IPS DF 6.9 (cell line): ENCODE measurements around the gene KMO.

Source experiments
- DNase-seq: peaks from one replicate; pipeline ENCODE4 v3.0.0-alpha.2; 2013; ENCODE audit warnings: low read depth, low spot score
- H3K27ac ChIP-seq: one replicate; pipeline ENCODE4 v1.5.1; 2013; ENCODE audit warnings: low read length, control low read depth
- H3K27me3 ChIP-seq: 2 replicates; pipeline ENCODE4 v1.6.1; 2013; ENCODE audit warnings: mild to moderate bottlenecking, low read length; ENCODE audit not compliant: control insufficient read depth, insufficient read depth
- H3K36me3 ChIP-seq: 2 replicates; pipeline ENCODE4 v1.6.1; 2013; ENCODE audit warnings: low read length; ENCODE audit not compliant: control insufficient read depth, insufficient read depth
- H3K4me1 ChIP-seq: 2 replicates; pipeline ENCODE4 v1.6.1; 2013; ENCODE audit warnings: low read length; ENCODE audit not compliant: control insufficient read depth, insufficient read depth
- H3K4me3 ChIP-seq: 2 replicates; pipeline ENCODE4 v1.5.1; 2013; ENCODE audit warnings: mild to moderate bottlenecking, low read length
- H3K9me3 ChIP-seq: 2 replicates; pipeline ENCODE4 v1.6.1; 2013; ENCODE audit warnings: low read length, inconsistent platforms; ENCODE audit not compliant: control insufficient read depth, insufficient read depth
- WGBS: extraction: QIAGEN DNeasy Blood & Tissue Kit; methylation state at CpG from one replicate; pipeline ENCODE4 v1.1.7; 2013; ENCODE audit warnings: mixed read lengths, missing lambda C conversion rate; ENCODE audit not compliant: insufficient read length, insufficient coverage; 5-methylcytosine and 5-hydroxymethylcytosine counted together

KMO gene

DNA sequence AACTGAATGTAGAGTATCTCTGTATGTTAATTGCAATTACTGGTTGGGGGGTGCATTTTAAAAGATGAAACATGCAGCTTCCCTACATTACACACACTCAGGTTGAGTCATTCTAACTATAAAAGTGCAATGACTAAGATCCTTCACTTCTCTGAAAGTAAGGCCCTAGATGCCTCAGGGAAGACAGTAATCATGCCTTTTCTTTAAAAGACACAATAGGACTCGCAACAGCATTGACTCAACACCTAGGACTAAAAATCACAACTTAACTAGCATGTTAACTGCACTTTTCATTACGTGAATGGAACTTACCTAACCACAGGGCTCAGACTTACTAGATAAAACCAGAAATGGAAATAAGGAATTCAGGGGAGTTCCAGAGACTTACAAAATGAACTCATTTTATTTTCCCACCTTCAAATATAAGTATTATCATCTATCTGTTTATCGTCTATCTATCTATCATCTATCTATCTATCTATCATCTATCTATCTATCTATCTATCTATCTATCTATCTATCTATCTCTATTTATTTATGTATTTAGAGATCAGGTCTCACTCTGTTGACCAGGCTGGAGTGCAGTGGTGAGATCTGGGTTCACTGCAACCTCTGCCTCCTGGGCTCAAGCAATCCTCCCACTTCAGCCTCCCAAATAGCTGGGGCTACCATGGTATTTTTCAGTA lies 60.2 kb downstream of the KMO start:
- Histone ChIP-seq H3K4me3 (no peak overlapping the region), H3K36me3 (no peaks in the 10 kb centered on the region), H3K4me1 (no peaks in the 10 kb centered on the region), H3K27me3 (no peaks in the 10 kb centered on the region), H3K9me3 (no peaks in the 10 kb centered on the region), H3K27ac (no peak overlapping the region)
- WGBS, result 100% methylated on average over 1 of the region's 3 CpGs
- no peak for DNase-seq

DNA sequence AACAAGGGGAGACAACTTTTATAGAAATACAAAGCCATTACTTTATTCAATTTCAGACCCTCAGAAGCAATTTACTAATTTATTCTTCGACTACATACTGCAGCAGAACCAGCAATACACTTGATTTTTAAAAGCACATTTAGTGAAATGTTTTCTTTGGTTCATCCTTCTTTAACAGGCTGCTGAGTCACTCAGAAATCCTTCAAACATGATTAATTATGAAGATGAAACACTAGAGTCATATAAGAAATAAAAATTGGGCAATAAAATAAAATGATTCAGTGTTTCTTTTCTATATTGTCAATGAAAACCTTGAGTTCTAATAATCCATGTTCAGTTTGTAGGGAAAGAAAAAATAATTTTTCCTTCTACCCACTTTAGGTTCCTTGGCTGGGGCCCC lies 61.0 kb downstream of the KMO start:
- Histone ChIP-seq H3K4me3 (no peak overlapping the region), H3K4me1 (no peaks in the 10 kb centered on the region), H3K27ac (no peak overlapping the region), H3K27me3 (no peaks in the 10 kb centered on the region), H3K9me3 (no peaks in the 10 kb centered on the region), H3K36me3 (no peaks in the 10 kb centered on the region)
- no peak for DNase-seq
- WGBS, result no CpG with 5 or more reads among the region's 1 CpG

DNA sequence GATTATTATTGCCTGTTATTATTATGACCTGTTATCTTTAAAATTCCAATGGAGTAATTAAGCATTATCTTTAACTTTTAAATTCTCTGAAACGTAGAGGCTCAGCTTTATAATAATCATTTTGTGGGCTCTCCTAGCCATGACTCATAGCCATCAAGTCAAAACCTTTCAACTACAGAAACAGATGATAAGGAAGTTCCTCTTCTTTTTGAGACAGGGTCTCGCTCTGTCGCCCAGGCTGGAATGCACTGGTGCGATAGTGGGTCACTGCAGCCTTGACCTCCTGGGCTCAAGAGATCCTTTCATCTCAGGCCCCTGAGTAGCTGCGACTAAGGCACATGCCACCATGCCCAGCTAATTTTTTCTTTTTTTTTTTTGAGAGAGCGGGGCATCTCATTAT lies 64.5 kb downstream of the KMO start:
- no CpG with 5 or more reads among the region's 6 CpGs for WGBS
- Histone ChIP-seq H3K36me3 (no peaks in the 10 kb centered on the region), H3K4me1 (no peaks in the 10 kb centered on the region), H3K9me3 (no peaks in the 10 kb centered on the region), H3K27me3 (no peaks in the 10 kb centered on the region), H3K4me3 (no peak overlapping the region), H3K27ac (no peak overlapping the region)
- DNase-seq, result no peak

DNA sequence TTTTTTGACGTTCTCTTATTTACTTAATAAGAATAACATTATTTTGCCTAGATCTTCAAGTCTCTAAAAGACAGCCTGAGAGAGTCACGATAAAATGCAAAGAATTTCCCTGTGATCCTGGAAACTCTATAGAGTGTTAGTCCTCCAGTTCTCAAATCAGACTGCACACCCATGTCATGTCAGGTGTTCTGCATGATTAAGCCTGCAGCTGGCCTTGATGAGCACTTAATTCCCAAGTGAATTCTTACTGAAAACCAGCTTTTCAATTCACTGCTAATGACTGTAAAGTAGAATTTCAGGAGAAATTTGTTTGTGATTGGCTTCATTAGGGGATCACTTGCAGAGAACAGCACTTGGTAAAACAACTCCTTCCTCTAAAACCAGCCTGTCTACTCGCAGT lies 66.1 kb downstream of the KMO start:
- no peaks in the 10 kb centered on the region for H3K4me1 ChIP-seq
- H3K9me3 ChIP-seq, result no peaks in the 10 kb centered on the region
- H3K27me3 ChIP-seq, result no peaks in the 10 kb centered on the region
- no peak overlapping the region for H3K4me3 ChIP-seq
- no peak for DNase-seq
- WGBS, result no CpG with 5 or more reads among the region's 3 CpGs
- no peak overlapping the region for H3K27ac ChIP-seq
- H3K36me3 ChIP-seq, result no peaks in the 10 kb centered on the region

GRCh38 chr1:241600496-241600901 lies 68.3 kb downstream of the KMO start:
- no peak for DNase-seq

GRCh38 chr1:241603731-241604245 lies 71.6 kb downstream of the KMO start:
- Histone ChIP-seq H3K27me3 (no peaks in the 10 kb centered on the region), H3K36me3 (no peaks in the 10 kb centered on the region), H3K9me3 (no peaks in the 10 kb centered on the region), H3K27ac (no peak overlapping the region), H3K4me3 (no peak overlapping the region), H3K4me1 (no peaks in the 10 kb centered on the region)
- no CpG with 5 or more reads among the region's 3 CpGs for WGBS
- no peak for DNase-seq

More at GRCh38 chr1:241600496-241600901, 68.3 kb downstream of the KMO start:
- whole genome bisulfite sequencing, result no CpG with 5 or more reads among the region's 2 CpGs
- no peaks in the 10 kb centered on the region for H3K27me3 ChIP-seq
- no peaks in the 10 kb centered on the region for H3K36me3 ChIP-seq
- H3K4me1 ChIP-seq, result no peaks in the 10 kb centered on the region
- H3K4me3 ChIP-seq, result no peak overlapping the region
- H3K9me3 ChIP-seq, result no peaks in the 10 kb centered on the region
- no peak overlapping the region for H3K27ac ChIP-seq

- Histone ChIP-seq H3K9me3 (no peaks in the 10 kb centered on the region), H3K36me3 (no peaks in the 10 kb centered on the region), H3K27me3 (no peaks in the 10 kb centered on the region), H3K4me1 (no peaks in the 10 kb centered on the region), H3K27ac (no peak overlapping the region), H3K4me3 (no peak overlapping the region)
- peak; percentile 29 for DNase-seq
- no CpG with 5 or more reads among the region's 9 CpGs for WGBS
Observed at GRCh38 chr1:241605146-241605805, 73.1 kb downstream of the KMO start.

DNA sequence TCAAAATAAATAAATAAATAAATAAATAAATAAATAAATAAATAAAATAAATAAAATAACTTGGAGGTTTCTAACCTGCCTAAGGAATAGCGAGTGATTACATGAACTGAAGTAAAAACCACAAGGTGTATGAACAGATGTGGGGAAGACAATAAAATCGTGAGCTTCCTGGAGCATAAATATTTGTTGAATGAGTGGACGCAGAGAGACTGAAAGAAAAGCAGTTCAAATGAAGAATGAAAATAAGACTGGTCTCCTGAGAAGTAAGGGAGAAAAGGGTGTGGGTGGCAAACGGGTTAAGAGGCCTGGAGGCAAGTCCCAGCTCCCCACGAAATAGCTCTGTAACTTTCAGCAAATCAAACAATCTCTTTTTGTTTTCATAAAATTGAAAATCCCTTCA lies 74.4 kb downstream of the KMO start:
- Histone ChIP-seq H3K27me3 (no peaks in the 10 kb centered on the region), H3K4me1 (no peaks in the 10 kb centered on the region), H3K9me3 (no peaks in the 10 kb centered on the region), H3K27ac (no peak overlapping the region), H3K36me3 (no peaks in the 10 kb centered on the region), H3K4me3 (no peak overlapping the region)
- no peak for DNase-seq
- no CpG with 5 or more reads among the region's 5 CpGs for WGBS

GRCh38 chr1:241607497-241607896 lies 75.3 kb downstream of the KMO start:
- H3K27me3 ChIP-seq, result no peaks in the 10 kb centered on the region
- H3K4me3 ChIP-seq, result no peak overlapping the region
- H3K9me3 ChIP-seq, result no peaks in the 10 kb centered on the region
- H3K27ac ChIP-seq, result no peak overlapping the region
- H3K4me1 ChIP-seq, result no peaks in the 10 kb centered on the region
- no peaks in the 10 kb centered on the region for H3K36me3 ChIP-seq
- DNase-seq, result no peak

- no peaks in the 10 kb centered on the region for H3K27me3 ChIP-seq
- WGBS, result no CpG with 5 or more reads among the region's 3 CpGs
Observed at GRCh38 chr1:241608379-241609033, 76.3 kb downstream of the KMO start.

More at GRCh38 chr1:241608379-241609033, 76.3 kb downstream of the KMO start:
- no peak overlapping the region for H3K4me3 ChIP-seq
- DNase-seq, result no peak
- no peaks in the 10 kb centered on the region for H3K9me3 ChIP-seq
- no peaks in the 10 kb centered on the region for H3K4me1 ChIP-seq
- no peaks in the 10 kb centered on the region for H3K36me3 ChIP-seq
- H3K27ac ChIP-seq, result no peak overlapping the region
